ENCODE results near the gene CNTN4.

GRCh38 chr3:2713923-2714322, 615.3 kb downstream of the CNTN4 start:
- no peak for TF ChIP-seq EZH2 (IDR thresholded peaks at IDR 0.05)
- no peak for TF ChIP-seq POLR2AphosphoS5 (IDR thresholded peaks at IDR 0.05; ENCODE audit: borderline replicate concordance, low read depth, low read length)
- no peak for TF ChIP-seq FOXP2 (optimal IDR thresholded peaks at IDR 0.05; ENCODE audit: control extremely low read depth, extremely low read length, insufficient read depth)

All from SK-N-MC (cell line).